Eye (tissue), 1 donor: ENCODE results near the gene ETV7.

Source experiments
- DNase-seq: peaks from one replicate; pipeline ENCODE4 v3.0.0-alpha.2; 2015

The ETV7 gene

DNA sequence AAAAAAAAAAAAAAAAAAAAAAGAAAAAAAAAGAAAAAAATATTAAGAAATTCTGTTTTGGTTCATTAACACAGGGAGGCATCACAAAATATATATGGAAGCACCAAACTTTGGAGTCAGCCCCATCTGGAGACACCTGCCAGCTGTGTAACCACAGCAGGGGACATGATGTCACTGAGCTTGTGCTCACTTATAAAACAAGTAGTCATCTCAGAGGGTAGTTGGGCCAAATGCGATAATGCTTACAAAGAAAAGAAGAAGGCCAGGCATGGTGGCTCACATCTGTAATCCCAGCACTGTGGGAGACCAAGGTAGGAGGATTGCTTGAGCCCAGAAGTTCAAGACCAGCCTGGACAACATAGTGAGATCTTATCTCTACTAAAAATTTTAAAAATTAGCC lies 49.7 kb downstream of the ETV7 start:
- no peak for DNase-seq

DNA sequence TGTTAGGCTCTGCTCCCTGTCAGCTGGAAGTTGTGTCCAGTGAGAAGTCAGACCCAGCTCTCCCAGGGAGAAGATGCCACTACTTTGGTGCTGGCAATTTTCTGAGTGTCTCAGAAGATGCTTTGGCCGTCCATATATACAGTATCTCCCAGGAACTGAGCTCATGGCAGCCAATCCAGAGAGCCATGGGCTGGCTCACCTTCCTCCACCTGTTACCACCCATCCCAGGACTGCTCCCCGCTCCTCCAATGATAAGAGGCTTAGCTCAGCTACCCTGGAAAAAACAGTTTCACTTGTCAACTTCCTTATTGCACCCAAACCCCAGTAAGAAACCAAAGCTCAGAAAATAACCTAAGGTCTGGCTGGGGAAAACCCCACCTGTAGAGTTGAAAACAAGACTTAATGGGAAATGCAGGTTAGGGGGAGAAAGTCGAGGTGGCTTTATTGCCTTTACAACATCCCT lies 50.7 kb downstream of the ETV7 start, which contains the start of gene BNIP5:
BNIP5 (minus strand) TSS at position 110 of the 463 bp plus-strand sequence. CDS start 6,198 bp downstream, outside the sequence.
- no peak for DNase-seq

DNA sequence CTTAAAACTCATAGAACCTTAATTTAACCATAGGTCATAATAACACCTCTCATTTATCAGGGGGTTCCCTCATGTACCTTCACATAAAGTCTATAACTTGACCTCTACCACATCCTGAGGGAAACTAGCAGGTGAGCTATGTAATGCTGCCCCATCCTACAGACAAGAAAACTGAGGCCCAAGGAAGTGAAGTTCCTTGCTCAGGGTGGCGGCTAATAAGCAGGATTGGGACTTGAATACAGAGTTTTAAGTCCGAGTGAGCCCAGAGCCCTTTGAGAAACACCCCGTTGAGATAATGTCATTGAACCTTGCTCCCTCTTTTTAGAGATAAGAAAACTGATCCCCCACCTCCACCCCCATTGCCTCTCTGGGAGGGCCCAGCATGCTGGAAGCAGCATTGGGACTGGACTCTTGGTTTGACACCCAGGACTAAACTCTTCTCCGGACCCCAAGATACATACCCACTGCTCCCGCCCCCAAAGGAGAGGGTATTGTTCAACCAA lies 51.2 kb downstream of the ETV7 start:
- DNase-seq = no peak

DNA sequence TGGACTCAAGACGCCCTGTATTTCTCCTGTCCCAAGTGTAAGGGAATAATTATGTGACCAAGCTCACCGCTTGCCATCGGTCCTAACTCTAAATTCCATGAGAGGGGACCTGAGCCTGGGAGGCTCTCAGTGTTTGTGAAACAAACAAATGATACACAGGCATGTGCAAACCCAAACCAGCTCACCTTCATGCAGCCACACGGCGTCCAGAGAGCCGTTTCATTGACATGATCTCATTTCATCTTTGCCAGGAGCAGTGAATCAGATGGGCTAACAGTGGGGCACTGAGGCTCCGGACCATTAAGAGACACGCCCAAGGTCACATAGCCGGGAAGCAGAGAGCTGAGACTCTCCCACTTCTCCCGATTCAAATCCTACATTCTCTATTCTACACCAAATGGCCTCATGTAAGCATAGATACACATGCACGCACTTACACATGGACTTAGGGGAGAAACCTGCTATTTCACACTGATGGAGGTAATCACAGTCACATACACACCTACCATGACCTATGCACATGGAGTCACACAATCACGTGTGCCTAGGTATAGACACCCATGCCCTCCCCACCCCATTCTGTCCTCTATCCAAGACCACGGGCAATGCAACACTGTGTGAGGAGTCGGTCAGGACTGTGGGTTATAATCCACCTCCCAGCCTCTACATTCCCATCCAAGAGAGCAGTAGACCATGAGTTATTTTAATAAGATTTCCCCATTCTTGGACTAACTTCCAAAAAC lies 51.8 kb downstream of the ETV7 start:
- DNase-seq = peak; percentile 22

DNA sequence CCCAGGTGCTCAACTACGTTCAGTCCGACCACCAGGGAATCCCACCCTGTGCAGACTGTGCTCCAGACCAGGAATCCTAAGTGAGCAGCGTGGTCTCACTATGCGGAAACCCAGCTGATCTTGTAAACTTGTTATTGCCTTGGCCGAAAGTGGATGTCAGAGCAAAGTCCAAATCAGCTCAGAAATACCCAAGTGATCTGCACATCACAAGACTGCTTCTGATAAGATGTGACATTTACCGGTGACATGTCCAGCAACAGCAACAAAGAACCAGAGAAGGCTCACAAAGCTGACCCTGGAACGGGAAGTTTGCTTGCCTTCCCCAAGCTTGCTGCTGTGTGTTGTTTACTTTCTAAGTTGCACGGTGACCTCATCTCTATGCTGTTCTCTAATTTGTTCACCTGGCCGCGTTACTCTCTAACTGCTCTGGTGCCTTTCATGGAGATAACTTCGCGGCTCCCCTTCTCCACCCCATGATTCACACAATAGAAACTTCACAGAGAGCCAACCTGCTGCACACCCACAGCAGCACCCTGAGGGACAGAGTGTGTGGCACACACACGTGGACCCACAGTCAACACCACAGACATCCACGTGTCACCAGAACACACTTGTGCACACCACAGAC lies 52.5 kb downstream of the ETV7 start:
- peak; percentile 87 for DNase-seq

DNA sequence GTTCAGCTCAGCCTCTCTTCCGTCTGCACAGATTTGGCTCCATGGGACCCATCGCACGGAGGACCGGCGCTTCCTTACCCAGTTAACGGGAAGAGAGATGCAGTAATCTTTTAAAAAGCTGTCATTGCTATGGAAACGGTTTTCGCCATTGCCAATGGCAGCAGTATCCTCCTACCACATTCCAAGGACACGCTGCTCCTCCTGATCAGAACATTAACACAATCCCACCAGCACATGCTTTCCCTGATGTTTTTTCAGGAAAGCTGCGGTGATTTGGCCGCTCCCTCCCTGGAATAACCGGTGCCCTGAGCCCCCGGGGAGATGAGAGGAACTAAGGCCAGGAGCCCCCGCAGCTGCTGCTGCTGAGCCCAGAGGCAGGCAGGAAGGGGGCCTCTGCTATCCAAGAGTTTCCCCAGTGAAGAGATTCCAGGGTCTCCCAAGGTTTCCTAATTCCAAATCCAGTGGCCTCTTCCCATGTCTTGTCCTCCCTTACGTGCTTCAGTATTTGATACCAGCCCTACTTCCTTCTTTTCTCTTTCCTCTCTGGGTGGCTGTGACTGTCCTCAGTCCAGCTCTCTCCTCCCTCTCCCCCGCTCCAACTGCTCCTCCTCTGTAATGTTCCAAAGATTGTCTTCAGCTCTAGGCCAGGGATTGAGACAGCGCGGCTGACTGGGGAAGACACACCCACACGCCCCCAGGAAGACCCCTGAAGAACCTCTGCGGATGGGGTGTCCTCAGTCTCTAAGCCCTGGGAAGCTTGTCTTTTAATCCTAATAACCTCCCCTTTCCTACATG lies 53.3 kb downstream of the ETV7 start:
- DNase-seq = peak; percentile 71

DNA sequence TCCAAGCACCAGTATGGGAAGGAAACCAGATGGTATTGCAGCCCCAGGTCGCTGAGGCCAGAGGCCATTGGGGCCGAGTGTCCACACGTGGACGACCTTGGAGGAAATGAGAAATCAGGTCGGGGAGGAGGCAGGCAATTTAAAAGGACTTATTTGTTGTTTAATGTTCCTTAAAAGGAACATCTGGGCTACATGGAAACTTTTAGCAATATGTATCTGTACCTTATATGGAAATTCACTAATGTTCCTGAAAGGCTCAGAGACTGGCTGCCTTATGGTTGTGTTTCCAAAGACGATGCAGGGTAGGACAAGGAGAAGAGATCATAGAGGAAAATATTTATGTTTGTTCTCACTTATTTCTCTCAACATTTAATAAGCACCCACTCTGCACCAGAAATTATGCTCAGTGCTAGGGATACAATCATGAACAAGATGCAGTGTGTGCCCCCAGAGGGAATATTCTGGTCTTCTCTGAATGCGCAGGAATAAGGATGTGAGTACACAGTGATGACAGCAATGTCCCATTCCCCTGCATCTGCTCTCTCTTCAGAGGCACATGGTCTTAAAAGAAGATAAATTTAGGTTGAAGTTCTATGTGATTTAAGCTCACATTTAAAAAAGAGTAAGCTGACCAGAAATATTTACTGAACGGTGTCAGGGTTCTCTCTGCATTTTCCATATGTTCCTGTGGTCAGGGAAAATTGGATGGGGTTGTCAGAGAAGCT lies 54.1 kb downstream of the ETV7 start:
- no peak for DNase-seq

DNA sequence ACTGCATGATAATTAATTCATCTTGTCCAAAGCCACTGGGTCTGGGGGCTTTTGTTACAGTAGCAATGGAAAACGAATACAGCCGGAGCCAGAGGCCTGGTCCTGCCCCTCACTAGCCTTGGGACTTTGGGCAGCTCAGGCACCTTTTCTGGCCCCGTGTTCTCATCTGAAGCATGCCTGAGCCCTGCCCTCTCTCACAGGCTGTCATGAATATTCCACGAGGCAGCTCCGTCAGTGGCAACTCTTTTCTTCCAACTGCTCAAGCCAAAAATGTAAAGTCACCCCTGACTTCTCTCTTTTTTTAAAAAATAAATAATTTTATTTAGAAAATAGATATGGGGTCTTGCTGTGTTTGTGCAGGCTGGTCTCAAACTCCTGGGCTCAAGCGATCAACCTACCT lies 56.1 kb downstream of the ETV7 start:
- DNase-seq = no peak

DNA sequence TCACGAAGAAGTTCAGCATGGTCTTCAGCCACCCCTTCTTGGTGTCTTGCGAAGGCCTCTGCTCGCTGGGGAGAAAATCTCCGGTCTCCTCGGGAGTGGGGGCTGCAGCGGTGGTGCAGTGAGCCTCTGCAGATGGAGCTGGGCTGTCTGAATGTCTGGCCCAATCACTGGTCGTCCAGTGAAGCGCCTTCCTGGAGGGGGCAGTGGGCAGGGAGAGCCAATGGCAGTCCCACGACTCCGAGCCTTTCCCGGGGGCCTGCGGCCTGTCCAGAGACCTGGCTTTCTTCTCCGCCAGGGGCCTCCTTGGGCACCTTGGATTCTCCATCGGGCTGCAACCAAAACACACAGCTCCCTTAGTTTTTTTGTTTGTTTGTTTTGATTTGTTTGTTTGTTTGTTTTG lies 57.1 kb downstream of the ETV7 start:
- DNase-seq = no peak

DNA sequence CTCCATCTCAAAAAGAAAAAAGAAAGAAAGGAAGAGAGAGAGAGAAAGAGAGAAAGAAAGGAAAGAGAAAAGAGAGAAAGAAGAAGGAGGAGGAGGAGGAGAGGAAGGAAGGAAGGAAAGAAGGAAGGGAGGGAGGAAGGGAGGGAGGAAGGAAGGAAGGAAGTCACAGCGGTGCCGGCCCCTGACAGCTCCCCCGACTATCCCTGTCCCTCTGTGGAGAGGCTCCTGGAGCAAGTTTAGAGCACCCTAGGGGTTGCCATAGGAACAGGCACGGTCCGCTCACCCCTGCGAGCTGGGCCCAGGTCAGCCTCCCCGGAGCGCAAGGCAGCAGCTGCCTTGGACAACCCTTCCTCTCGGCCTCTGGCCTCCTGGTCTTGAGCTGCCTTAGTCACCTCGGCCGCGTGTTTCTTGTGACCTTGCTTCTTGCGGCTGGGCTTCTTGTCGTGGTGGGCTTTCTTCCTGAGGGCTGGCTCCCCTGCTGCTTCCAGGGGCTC lies 57.6 kb downstream of the ETV7 start:
- DNase-seq = peak; percentile 50

DNA sequence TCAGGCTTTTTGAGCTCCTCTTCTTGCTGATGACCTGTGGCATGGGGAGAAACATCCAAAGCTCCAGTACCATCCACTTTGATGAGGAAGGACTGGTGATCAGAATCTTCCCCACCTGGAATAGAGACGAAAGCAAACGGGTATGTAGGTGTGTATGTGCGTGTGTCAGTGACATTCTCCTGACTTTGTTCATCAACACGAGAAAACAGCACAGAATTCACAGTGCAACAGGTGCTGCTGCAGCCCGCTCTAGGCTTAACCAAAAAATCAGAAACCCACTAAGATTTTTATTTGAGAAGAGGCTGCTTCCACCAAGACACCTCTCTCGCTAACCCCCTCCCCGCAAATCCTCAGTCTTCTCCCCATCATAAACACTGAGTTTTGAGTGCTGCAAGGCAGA lies 58.9 kb downstream of the ETV7 start:
- DNase-seq = no peak

DNA sequence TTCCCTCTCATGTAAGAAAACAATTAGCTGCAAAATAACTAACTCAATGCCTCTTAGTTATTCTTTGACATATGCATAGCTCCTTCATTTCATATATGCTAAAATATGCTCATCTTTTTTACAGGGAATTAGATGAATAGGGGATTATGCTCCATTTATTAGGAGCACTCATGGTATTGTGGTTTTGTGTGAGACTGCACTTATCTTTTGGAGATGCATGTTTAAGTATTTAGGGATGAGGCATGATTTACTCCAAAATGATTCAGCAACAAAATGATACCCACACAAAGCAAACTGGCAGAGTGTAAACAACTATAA lies 59.6 kb downstream of the ETV7 start:
- DNase-seq = no peak

DNA sequence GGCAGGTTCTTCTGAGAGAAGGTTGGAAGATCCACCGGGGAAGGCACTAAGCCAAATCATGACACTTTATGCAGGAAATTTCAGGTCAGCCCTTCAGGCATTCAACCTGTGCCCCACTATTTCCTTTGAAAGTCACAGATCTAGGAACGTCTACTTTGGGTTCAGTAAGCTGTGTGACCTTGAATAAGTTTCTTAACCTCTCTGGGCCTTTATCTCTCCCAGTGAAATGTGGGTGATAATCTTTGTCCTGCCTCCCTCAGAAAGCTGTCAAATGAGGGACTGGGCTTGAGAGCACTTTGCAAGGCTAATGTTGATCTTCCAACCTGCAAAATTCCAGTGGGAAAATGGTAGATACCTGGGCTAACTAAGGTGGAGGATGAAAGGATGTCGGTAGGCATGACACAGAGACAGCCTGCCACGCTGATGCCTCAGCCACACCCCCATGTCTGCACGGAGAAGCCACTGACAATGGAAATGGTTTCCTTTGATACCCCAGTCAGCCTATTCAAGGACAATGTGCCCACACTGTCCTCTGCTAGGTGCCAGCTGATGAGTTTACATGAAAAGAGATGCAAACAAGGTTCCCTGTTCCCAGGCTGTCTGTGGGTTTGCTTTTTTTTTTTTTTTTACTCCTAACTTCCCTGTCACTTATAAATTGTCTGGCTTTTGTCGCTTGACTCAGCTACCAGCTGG lies 60.1 kb downstream of the ETV7 start:
- peak; percentile 27 for DNase-seq

DNA sequence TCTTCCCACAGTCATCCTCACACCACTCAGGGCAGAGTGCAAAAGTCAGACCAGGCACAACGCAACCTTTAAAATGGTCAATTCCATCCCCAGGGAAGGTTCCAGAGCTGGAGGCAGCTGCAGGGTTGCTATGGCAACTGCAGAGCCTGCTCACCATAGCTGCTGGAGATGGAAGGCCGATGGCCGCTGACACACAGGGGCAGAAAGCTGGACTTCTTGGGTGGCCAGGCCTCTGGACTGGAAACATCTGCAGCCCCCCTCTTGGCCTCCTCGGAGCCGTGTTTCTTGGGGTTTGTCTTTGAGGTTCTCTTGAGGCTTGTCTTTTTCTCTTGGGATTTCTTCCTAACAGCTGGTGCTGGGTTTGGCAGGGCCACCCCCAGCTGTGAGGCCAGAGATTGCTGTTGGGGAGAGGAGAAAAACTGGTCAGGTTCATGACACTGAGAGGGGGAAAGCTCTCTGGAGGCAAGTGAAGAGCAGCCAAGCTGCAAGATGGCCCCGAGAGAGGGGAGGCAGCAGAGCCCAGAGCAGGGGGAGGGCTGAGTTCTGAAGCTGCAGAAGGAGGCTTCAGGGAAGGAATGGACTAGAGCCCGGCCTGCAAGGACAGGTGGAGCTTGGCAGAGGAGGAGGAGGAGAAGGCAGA lies 61.0 kb downstream of the ETV7 start:
- peak; percentile 88 for DNase-seq

DNA sequence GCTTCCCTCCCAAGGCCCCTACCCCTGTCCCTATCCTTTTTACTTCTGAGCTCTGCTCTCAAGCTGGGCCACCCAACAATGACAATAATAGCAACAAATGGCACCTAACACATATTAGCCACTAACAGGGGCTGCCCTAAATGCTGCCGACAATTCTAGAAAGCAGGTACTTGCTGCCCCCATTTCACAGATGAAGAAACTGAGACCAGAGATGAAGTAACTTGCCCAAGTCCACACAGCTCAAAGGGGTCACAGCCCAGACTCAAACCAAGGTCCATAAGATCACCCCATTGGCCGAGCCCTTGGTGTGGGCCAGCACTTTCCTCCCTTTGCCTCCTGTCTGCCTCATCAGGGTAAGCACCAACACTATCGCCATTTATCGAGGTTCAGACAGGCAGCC lies 62.8 kb downstream of the ETV7 start:
- no peak for DNase-seq

DNA sequence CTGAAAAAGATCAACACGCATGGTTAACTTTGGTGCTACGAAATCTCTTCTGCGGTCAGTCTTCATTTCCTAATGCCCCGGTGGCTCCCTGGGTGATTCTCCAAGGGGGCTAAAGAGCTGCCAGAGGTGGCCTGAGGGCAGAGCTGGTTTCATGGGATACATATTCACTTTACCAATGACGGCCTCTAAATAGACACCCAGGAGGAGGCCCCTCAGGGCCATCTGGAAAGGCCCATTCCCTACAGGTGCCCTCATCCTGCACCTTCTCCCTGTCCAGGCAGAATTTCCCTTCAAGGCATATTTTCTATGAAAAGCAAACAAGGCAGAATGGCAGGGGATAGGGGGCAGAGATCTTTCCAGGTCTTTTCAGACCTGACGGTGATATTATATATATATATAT lies 63.3 kb downstream of the ETV7 start:
- no peak for DNase-seq

DNA sequence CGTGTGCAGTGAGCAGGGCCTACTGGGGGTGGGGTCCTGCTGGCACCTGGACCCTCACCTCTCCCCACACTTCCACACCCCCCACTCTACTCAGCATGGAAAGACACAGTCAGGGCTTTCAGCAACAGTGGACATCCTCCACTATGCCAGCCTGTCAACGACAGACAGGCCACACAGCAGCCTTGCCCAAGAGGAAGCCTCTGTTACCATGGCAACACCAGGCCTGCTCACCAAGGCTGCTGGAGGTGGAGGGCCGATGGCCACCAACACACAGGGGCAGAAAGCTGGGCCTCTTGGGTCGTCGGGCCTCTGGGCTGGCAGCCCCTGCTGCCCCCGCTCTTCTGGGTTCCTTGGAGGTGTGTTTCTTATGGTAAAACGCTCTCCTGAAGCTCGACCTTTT lies 64.4 kb downstream of the ETV7 start:
- DNase-seq = peak; percentile 85

DNA sequence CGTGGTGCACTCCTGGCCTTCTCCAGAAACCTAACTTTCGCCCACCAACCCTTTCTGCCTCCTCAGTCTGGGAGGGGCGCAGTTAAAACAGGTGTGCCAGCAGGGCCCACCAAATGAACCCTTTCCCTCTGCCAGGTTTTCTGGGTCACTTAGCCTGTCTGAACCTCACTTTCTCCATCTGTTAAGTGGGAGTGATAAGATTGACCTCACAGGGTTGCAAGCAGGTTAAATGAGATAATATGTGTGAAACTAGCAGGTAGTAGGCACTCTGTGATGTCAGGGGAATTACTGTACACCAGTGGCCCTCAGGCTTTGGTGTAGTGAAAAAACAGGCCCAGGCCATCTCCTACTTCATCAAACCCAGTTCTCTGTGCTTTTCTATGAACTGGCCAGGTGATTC lies 64.9 kb downstream of the ETV7 start:
- DNase-seq = no peak

DNA sequence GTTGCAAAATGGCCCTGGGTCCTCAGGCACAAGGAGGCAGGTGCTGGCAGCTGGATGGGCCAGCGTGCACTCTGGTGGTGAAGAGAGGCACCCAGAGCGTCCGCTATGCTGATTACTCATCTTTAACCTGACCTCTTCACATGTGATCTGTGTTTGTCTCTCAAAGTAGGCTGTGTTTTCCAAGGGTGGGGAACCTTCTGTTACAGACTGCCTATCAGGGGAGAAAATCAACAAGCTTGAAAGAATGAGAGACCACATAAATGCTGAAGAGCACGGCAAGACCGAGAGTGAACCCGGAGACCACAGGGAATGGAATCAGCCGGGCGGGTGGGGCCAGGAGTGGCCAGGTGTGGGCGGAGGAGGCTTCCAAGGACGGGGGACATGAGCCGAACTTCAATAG lies 67.0 kb downstream of the ETV7 start:
- DNase-seq = no peak

DNA sequence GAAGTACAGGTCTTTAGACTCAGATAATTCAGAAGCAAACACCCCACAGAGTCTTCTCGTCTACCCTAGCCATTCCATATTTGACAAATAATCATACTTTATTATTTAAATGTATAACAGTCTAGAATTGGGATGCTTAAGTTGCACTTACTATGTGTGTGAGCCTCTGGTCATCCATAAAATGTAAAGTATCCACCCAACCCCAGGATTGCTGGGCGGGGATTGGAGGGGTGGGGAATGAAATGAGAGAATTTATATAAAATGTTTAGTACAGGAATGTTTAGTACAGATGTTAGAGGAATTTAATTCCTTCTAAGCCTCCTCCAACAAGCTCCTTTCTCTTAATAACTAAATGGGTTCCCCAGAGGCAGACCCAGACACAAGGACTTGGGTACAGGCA lies 67.6 kb downstream of the ETV7 start:
- DNase-seq = no peak

DNA sequence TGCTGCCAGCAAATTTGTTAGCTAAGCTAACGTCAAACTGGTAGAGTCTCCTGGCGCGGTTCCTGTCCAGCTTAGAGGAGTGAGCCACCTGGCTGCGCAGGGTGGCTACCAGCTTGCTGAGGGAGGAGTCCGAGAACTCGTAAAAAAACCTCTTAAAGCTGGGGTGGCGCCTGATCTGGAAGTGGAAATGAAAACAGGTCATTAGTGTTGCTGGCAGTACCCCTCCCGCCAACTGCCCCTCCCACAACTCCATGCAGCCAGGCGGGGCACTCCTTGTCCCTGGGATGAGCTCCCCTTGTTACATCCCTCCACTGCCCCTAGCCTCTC lies 68.1 kb downstream of the ETV7 start:
- no peak for DNase-seq
